Measurements from ENCODE around the gene PHF2. TPM values are rescaled to one million over a fixed set of nuclear protein-coding genes. Genes with fewer than 3 reads are reported as not detected.

The PHF2 gene
- polyA plus RNA-seq, 1 of the 3 experiments (the other 2 are of a cell fraction) = 11.2 TPM

- no peak overlapping the region for H3K9ac ChIP-seq
- no peak for DNase-seq
- ChIA-PET CTCF (interaction anchor here (1.0 kb wide), 1 partner anchor 13 kb away, joined by 3 read pairs; no protein-coding TSS in a partner anchor), POLR2A (no interaction called here)
- no peaks in the 10 kb centered on the region for H4K20me1 ChIP-seq (ENCODE audit: insufficient read depth)
- no peaks in the 10 kb centered on the region for H3K9me2 ChIP-seq
- H3K79me2 ChIP-seq (ENCODE audit: insufficient read depth) = peaks cover 16% of the 10 kb centered on the region; the same call in 1 of the 2 replicates
- H3K4me3 ChIP-seq (ENCODE audit: low read depth in 2 of 2, low read length in 1 of 2) = no peak overlapping the region
- 94% methylated on average over 9 of the region's 9 CpGs for WGBS (ENCODE audit: low lambda C conversion rate)
- no peaks in the 10 kb centered on the region for H3K9me3 ChIP-seq
- peaks cover 40 to 55% of the 10 kb centered on the region in 2 experiments for H3K36me3 ChIP-seq (replicated peaks in 1 of 2; ENCODE audit: control insufficient read depth in 1 of 2, insufficient read depth in 2 of 2, low read length in 1 of 2)
- no peaks in the 10 kb centered on the region for H3F3A ChIP-seq (replicated peaks; ENCODE audit: insufficient read depth)
- TF ChIP-seq RFX5 (IDR thresholded peaks at IDR 0.05; ENCODE audit: low read length) (no peak), RAD21 (IDR thresholded peaks at IDR 0.05; ENCODE audit: low read length) (no peak), NFIC (IDR thresholded peaks at IDR 0.05; ENCODE audit: borderline replicate concordance) (no peak), TCF12 (IDR thresholded peaks at IDR 0.05) (no peak), RCOR1 (IDR thresholded peaks at IDR 0.05; ENCODE audit: low read length) (no peak), TAF1 (IDR thresholded peaks at IDR 0.05; ENCODE audit: borderline replicate concordance, low read depth, low read length) (no peak), POLR2AphosphoS5 (IDR thresholded peaks at IDR 0.05; ENCODE audit: low read depth, low read length) (no peak), EZH2phosphoT487 (IDR thresholded peaks at IDR 0.05; ENCODE audit: borderline replicate concordance, low read depth) (no peak), FOXM1 (IDR thresholded peaks at IDR 0.05; ENCODE audit: low read depth) (no peak), GATA2 (CRISPR knock-in tag; IDR thresholded peaks at IDR 0.05) (no peak), GABPA (IDR thresholded peaks at IDR 0.05; ENCODE audit: low read depth) (no peak)
- TF ChIP-seq, protein P1, sequence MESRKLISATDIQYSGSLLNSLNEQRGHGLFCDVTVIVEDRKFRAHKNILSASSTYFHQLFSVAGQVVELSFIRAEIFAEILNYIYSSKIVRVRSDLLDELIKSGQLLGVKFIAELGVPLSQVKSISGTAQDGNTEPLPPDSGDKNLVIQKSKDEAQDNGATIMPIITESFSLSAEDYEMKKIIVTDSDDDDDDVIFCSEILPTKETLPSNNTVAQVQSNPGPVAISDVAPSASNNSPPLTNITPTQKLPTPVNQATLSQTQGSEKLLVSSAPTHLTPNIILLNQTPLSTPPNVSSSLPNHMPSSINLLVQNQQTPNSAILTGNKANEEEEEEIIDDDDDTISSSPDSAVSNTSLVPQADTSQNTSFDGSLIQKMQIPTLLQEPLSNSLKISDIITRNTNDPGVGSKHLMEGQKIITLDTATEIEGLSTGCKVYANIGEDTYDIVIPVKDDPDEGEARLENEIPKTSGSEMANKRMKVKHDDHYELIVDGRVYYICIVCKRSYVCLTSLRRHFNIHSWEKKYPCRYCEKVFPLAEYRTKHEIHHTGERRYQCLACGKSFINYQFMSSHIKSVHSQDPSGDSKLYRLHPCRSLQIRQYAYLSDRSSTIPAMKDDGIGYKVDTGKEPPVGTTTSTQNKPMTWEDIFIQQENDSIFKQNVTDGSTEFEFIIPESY (IDR thresholded peaks at IDR 0.05; ENCODE audit: borderline replicate concordance, low read depth) = no peak
- TF ChIP-seq, protein P2, sequence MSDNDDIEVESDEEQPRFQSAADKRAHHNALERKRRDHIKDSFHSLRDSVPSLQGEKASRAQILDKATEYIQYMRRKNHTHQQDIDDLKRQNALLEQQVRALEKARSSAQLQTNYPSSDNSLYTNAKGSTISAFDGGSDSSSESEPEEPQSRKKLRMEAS (IDR thresholded peaks at IDR 0.05; ENCODE audit: low read depth) = no peak
- no peak overlapping the region for H3K4me2 ChIP-seq
- peaks cover 0 to 5% of the 10 kb centered on the region in 2 experiments; a peak in 2 of 4 replicates for H3K4me1 ChIP-seq (ENCODE audit: control insufficient read depth in 1 of 2, insufficient read depth in 2 of 2, low read depth in 1 of 2, low read length in 1 of 2)
- H2AFZ ChIP-seq (ENCODE audit: low read depth) = no peak overlapping the region
- H3K27ac ChIP-seq (ENCODE audit: low read depth in 2 of 2, low read length in 1 of 2) = no peak overlapping the region
- H3K27me3 ChIP-seq (ENCODE audit: insufficient read depth) = no peaks in the 10 kb centered on the region
These were observed 39.5 kb upstream of the PHF2 start for GRCh38 chr9:93536874-93537273.

DNA sequence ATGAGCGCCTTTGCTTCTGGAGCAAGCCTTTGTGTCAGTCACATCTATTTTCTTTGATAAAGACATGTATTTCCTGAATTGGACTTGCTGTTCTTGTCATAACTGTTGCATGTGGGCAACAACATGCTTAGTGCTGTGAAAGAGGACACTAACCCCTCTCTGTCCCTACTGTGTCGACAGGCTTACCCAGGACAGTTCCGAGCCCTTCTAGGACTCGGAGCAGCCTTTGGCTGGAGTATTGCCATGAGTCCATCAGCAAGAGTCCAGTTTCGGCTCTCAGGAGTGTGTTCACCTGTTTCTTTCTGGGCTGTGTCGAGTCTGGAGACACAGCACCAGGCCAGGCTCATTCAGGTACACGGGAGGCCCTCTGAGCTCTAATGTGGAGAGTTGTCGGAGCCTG lies 36.1 kb upstream of the PHF2 start:
- Histone ChIP-seq H3K9ac (no peak overlapping the region), H3K27ac (ENCODE audit: low read depth in 2 of 2, low read length in 1 of 2) (no peak overlapping the region; a peak in 1 of 4 replicates), H3K4me1 (ENCODE audit: control insufficient read depth in 1 of 2, insufficient read depth in 2 of 2, low read depth in 1 of 2, low read length in 1 of 2) (peaks cover 0 to 11% of the 10 kb centered on the region in 2 experiments; a peak in 2 of 4 replicates), H3F3A (replicated peaks; ENCODE audit: insufficient read depth) (no peaks in the 10 kb centered on the region), H3K4me2 (no peak overlapping the region), H3K9me3 (no peaks in the 10 kb centered on the region), H4K20me1 (ENCODE audit: insufficient read depth) (no peaks in the 10 kb centered on the region), H3K9me2 (no peaks in the 10 kb centered on the region), H3K79me2 (ENCODE audit: insufficient read depth) (peaks cover 14% of the 10 kb centered on the region; the same call in 1 of the 2 replicates), H3K27me3 (ENCODE audit: insufficient read depth) (no peaks in the 10 kb centered on the region), H3K4me3 (ENCODE audit: low read depth in 2 of 2, low read length in 1 of 2) (no peak overlapping the region), H2AFZ (ENCODE audit: low read depth) (no peak overlapping the region), H3K36me3 (replicated peaks in 1 of 2; ENCODE audit: control insufficient read depth in 1 of 2, insufficient read depth in 2 of 2, low read length in 1 of 2) (peaks cover 35 to 65% of the 10 kb centered on the region in 2 experiments)
- 95% methylated on average over 8 of the region's 8 CpGs for WGBS (ENCODE audit: low lambda C conversion rate)
- POLR2A ChIA-PET = no interaction called here
- CTCF ChIA-PET = interaction anchor here (0.6 kb wide), 1 partner anchor 321 kb away, joined by 3 read pairs; no protein-coding TSS in a partner anchor
- no peak for DNase-seq
- no peak for TF ChIP-seq SMC3 (IDR thresholded peaks at IDR 0.05; ENCODE audit: low read depth, low read length)
- TF ChIP-seq SIN3A (IDR thresholded peaks at IDR 0.05; ENCODE audit: borderline replicate concordance, low read depth, low read length) = no peak
- TF ChIP-seq RXRA (IDR thresholded peaks at IDR 0.05; ENCODE audit: borderline replicate concordance, low read depth) = no peak
- no peak for TF ChIP-seq RAD21 (IDR thresholded peaks at IDR 0.05; ENCODE audit: low read length)
- TF ChIP-seq RFX5 (IDR thresholded peaks at IDR 0.05; ENCODE audit: low read length) = no peak
- TF ChIP-seq TCF12 (IDR thresholded peaks at IDR 0.05) = no peak
- no peak for TF ChIP-seq POLR2AphosphoS5 (IDR thresholded peaks at IDR 0.05; ENCODE audit: low read depth, low read length)
- TF ChIP-seq JUND (IDR thresholded peaks at IDR 0.05) = no peak
- no peak for TF ChIP-seq MXI1 (IDR thresholded peaks at IDR 0.05; ENCODE audit: low read depth, low read length)
- TF ChIP-seq MEF2A (IDR thresholded peaks at IDR 0.05; ENCODE audit: borderline replicate concordance, low read depth) = no peak
- TF ChIP-seq CTCF (IDR thresholded peaks at IDR 0.05) = no peak
- no peak for TF ChIP-seq TEAD4 (IDR thresholded peaks at IDR 0.05; ENCODE audit: borderline replicate concordance, insufficient read depth)
- TF ChIP-seq GABPA (IDR thresholded peaks at IDR 0.05; ENCODE audit: low read depth) = no peak
- TF ChIP-seq, protein P2 (IDR thresholded peaks at IDR 0.05; ENCODE audit: low read depth) = no peak
- TF ChIP-seq USF1 (IDR thresholded peaks at IDR 0.05; ENCODE audit: borderline replicate concordance, low read depth) = no peak

All from SK-N-SH (cell line).